NCI-H2196 (cell line): ENCODE measurements around the gene KRTCAP3.

Experiments used
- DNase-seq: peaks from one replicate; lab custom pipeline; 2025; ENCODE audit not compliant: unreplicated experiment; lab: John Stamatoyannopoulos, UW

The KRTCAP3 gene

GRCh38 chr2:27441226-27441926, 805 bp upstream of the KRTCAP3 start:
- no peak for DNase-seq

DNA sequence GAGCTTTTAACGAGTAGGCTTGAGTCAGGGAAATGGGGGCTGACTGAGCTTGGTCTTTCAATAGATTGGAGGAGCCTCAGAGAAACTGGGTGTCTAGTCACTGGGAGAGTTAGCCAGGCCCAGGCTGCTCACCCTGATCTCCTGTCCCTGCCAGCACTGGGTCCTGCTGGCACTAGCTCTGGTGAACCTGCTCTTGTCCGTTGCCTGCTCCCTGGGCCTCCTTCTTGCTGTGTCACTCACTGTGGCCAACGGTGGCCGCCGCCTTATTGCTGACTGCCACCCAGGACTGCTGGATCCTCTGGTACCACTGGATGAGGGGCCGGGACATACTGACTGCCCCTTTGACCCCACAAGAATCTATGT, 720 bp downstream of the KRTCAP3 start:
- DNase-seq, result no peak

- no peak for DNase-seq
Observed at GRCh38 chr2:27445155-27445554, 3.0 kb downstream of the KRTCAP3 start.

DNA sequence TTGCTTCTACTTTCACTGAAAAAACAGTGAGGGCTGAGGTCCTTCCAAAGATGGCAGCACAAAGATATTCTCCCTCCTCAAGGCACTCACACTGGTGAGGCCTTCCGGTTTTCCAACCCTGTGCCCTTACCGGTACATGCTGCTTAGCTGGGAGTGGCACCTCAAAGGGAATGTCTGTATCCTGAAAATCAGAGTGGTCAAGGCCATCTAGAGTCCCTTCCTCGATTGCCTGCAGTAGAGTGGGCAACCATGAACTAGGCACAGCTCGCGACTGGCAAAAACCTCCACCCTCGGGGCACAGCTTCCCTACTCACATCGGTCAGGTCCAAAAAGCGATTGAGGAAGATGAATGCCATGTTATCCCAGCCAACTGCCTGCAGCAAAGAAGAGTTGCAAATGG, 3.4 kb downstream of the KRTCAP3 start:
- no peak for DNase-seq

- peak; percentile 71 for DNase-seq
Observed at GRCh38 chr2:27446057-27446456, 3.9 kb downstream of the KRTCAP3 start.

DNA sequence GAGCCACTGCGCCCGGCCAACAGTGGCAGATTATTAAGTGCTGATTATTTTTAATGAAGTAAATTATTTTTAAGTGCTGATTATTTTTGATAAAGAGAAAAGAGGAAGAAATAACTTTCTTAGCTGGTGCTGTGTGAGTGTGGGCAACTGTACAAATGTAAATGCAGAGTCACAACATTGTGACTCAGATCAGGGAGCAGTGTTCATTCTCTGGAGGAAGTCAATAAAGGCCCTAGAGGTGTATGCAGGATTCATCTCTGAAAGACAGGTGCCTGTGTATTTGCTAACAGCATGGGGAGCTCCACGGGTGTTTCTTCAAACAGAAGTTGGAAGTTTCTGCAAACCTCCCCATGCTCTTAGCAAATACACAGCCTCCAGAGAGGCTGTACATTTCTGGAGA, 6.2 kb downstream of the KRTCAP3 start:
- no peak for DNase-seq

DNA sequence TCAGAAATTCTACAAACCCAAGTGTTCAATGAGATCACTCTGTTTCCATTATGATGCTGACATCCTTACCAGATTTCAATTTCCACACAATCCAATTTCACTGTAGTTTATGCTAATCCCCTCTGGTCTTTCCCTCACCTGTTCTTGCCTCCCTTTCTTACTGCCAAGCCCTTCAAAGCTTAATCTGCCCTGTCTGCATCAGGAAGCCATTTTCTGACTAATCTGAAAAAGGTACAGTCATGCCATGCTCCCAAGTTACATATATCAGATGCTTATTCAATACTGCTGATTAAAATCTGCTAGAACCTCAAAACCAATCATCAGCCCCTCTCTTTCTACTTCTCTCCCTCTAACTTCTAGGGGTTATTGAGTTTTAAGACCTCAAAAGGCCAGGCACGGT, 8.9 kb downstream of the KRTCAP3 start:
- no peak for DNase-seq

GRCh38 chr2:27453968-27454367, 11.8 kb downstream of the KRTCAP3 start:
- no peak for DNase-seq

- DNase-seq, result peak; percentile 80
Observed at GRCh38 chr2:27461118-27461517, 18.9 kb downstream of the KRTCAP3 start.

- no peak for DNase-seq
Observed at GRCh38 chr2:27464443-27464842, 22.3 kb downstream of the KRTCAP3 start.

- DNase-seq, result no peak
Observed at GRCh38 chr2:27471961-27472360, 29.8 kb downstream of the KRTCAP3 start.

GRCh38 chr2:27485496-27485895, 43.3 kb downstream of the KRTCAP3 start:
- no peak for DNase-seq

DNA sequence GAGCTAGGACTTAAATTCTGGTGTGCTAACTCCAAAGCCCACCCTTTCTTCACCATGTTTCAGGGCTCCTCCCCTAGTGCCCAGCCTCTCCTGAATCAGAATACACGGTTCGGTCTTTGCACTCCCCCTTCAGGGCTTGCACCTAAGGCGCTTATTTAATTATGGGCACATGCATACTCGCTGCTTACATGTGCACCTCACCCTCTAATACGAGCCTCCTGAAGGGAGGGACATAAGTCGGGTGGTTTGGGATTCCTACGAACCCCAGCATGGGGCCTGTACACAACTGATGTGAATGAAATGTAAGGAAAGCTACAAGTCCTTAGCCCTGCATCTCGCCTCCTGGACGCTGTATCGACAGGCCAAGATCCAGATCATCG, 46.9 kb downstream of the KRTCAP3 start:
- DNase-seq, result peak; percentile 43

GRCh38 chr2:27489498-27490397, 47.6 kb downstream of the KRTCAP3 start, which contains the start of gene IFT172:
TSS of gene IFT172 (minus strand) at chr2:27489743. CDS start at chr2:27489653, 90 bp downstream.
- DNase-seq, result peak; percentile 99

- DNase-seq, result no peak
Observed at GRCh38 chr2:27492557-27492956, 50.4 kb downstream of the KRTCAP3 start.

DNA sequence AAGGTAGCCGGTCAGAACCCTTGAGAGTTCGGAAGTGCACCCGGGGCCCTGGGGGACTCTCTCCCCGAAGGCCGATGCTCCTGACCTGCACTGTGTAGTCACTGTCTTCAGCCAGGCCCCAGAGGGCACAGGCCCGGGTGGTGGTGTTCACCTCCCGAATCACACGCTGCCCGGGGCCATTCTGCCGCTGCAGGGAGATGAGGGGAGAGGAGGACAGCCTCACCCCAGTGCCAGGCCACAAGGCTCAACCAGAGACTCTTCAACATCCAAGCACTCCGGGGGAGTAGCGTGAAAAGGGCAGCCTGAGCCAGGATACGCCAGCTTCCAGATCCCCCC, 51.7 kb downstream of the KRTCAP3 start:
- DNase-seq, result no peak
